DND-41 (cell line): Measurements from ENCODE around the gene CLDN14.

Experiments used
- CTCF ChIP-seq: IDR thresholded peaks from 2 replicates; pipeline ENCODE4 v1.5.1; 2012; ENCODE audit warnings: borderline replicate concordance, low read length, moderate library complexity, mild to moderate bottlenecking; ENCODE audit not compliant: poor library complexity, severe bottlenecking; ENCODE audit errors: extremely low read depth
- EZH2 ChIP-seq: IDR thresholded peaks from 3 replicates; pipeline ENCODE4 v1.6.1; 2012; ENCODE audit warnings: borderline replicate concordance, low read depth, mild to moderate bottlenecking, moderate library complexity, low read length, inconsistent platforms; ENCODE audit not compliant: severe bottlenecking

GRCh38 chr21:36516281-36516680 is 36.4 kb upstream of the CLDN14 start:
- no peak for TF ChIP-seq CTCF
- TF ChIP-seq EZH2: no peak
